ENCODE data around the gene MYO16.

The MYO16 gene

DNA sequence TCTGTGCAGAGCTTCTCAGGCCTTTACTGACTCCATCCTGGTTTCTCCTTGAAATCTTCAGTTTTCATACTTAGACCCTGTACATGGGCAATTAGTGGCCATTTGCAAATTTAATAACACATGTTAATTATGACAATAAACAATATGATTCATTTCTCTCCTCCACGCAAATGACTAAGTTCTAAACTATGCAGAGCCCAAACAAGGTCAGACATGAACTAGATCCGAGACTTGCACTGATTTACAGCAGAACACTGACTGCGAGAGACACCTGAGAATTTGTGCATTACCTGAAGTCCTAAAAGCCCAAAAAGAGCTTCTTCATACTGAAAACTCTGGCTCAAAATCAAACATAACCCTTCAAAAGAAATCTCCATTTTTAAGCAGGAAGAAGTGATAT, 521.8 kb downstream of the MYO16 start:
- DNase-seq (ENCODE audit: low read depth in 2 of 2) = no peak

DNA sequence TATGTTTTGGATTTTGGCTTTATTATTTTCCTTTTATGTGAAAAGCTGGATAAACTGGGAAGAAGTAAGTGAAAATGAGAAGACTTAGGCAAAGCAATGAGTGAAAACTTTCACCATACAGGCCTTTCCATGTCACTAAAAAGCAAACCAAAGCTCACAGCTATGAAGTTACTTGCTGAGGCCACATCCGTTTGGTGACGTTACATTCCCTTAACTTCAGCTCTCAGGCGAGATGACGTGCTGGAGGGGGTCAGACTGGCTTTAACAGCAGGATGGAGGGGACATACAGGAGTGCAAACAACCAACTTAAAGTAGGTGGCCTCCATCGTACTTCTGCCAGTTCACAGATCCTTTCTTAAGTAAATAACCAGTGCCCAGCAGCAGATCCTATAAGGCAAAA, 522.3 kb downstream of the MYO16 start:
- no peak for DNase-seq (ENCODE audit: low read depth in 2 of 2)

DNA sequence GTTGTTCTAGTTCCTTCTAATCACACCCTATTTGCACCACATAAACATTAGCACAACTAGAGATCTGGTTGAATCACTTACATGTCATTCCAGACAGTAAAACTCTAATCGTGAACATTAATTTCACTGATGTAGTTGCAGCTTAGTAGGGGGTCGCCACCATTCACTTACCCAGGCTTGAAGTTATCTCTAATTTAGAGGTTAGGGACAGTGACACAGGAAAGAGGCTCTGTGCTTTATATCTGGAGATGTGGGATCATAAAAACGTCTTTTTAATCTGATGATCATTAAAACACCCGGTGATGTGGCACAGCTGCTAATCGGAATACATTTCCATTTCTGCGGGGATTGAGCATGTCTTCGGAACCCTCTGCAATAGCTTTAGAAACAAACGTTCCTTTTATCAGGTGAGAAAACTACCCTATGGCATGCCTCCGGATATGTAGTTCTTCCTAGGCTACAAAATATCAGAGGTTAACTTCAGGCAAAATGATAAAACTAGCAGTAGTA, 523.0 kb downstream of the MYO16 start:
- DNase-seq (ENCODE audit: low read depth in 2 of 2) = no peak

DNA sequence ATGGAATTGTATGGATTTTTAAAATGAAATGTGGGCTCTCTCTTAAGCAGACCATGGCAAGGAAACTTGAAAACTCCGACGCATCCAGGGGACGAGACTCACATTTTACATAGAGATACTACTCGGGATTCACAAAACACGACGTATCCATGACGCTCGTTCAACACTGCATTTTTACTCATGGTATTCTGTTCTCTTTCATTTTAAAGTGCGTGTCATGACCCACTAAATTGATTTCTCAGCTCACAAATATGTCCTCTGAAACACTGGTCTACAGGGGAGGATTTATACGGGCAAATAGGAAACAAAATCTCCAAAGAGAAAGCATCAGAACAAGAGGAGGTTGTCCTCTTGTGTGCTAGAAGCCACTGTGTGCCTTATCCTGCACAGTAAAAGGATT, 523.5 kb downstream of the MYO16 start:
- no peak for DNase-seq (ENCODE audit: low read depth in 2 of 2)

DNA sequence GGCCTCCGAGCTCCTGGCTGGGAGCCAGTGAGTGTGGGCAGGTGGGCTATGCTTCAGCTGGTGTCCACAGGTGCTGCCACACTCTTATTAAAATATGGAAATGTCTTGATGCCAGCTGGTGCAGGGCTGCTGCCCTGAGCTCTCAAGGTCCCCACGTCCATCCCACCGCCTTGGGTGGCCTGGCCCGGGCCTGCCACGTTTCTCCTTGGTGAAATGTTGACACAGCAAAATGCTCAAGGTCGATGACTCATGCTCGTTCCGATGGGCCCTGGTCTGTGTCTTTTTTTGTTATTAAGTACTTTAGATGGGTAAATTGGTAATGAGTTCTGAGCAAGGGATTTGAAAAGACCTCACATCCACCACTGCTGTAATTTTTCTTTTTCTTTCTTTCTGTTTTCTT, 524.7 kb downstream of the MYO16 start:
- no peak for DNase-seq (ENCODE audit: low read depth in 2 of 2)

DNA sequence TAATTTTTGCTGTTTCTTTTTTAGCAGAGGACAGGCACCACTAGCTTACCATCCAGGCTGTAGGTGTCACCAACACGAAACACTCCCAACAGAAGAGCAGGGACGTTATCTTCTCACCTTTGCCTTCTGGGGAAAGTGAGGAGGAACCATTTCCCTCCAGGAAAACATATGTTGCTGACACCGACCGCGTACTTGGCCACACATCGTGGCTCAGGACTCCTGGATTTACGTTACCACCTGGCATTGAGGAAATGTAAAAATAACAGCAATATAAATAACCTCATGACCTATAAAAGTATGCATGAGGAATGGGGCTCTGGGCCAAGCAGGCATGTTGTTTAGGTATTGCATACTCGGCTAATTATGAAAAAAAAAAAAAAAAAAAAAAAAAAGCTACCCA, 525.1 kb downstream of the MYO16 start:
- DNase-seq (ENCODE audit: low read depth in 2 of 2) = no peak

DNA sequence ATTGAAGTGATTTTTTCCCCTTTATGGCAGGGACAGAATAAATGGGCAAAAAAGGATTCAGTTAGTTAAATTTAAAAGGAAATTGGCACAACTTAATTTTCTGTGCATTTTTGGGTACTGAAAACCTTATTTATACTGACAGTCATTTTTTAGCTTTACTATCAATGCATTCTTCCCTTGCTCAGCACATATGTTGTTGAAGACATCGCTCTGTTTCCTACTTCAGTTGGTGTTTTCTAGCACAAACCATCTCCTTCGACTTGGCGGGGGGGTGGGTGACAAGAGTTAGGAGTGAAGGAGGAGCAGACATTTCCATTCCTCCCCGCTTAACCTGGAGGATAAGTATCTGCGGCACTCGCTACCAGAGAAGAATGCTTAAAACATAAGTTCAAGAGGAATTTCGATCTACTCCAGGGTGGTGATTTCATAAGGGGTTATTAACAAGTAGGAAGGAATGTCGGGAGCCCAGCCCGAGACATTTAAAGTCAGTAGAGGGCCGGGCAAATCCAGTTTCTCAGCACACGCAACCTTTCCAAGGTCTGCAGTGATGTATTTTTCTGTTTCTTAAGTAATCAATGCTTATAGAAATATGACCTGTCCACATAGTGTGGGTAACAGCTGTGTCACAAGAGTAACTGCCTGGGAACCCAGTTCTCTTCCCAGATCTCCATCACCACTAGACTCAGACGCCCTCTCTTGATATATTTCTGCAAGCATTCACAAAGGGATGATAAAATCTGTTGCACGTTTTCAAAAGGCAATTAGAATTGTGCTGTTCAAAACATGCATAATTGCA, 525.8 kb downstream of the MYO16 start:
- DNase-seq (ENCODE audit: low read depth in 2 of 2) = no peak

DNA sequence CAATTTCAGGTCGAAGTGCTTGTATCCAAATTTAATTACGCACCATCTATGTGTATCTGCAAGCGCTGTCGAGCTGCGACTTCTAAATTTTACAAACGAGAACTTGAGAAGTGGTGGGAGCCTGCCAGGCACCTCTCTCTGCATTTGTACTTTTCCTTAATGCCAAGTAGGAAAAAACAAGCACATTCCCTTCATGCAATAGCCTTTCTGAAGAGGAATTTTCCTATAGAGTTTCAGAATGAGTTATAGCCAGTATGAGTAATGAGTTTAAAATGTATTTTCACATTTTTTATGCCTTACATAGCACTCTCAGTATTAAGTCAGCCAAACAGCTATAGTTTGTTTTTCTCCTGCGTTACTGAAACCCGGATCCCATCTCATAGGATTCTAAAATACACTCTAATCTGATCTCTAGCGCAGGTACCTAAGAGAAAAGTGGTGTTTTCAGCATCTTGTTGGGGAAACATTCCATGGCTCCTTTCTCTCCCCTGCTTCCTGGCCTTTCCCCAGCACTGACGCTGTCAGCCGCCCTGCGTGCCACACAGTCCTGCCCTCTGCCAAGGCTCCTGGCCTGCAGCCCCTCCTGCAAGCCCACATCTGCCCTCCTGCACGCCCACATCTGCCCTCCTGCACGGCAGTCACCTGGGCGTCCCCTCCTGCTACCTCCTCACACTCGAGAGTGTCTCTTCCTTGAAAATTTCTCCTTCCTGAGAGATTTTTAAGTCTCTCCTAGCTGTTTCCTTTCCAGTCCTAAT, 526.9 kb downstream of the MYO16 start:
- no peak for DNase-seq (ENCODE audit: low read depth in 2 of 2)

DNA sequence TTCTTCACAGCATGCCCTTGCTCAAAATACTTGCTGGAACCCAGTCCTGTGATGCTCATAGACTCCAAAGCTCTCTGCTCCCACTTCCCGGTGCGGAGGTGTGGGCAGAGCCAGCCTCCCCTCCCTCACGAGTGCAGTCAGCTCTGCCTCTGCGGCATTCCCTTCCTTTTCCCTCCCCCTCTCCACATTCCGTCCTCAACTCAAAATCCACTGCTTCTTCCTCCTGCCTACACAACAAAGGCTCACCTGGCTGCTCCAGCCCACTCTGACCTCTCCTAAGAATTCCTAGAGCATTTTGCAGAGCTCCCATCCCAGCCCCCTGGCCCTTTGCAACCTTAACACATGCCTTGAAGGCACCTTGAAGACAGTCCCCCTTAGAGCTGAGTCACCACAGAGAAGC, 527.9 kb downstream of the MYO16 start:
- no peak for DNase-seq (ENCODE audit: low read depth in 2 of 2)

DNA sequence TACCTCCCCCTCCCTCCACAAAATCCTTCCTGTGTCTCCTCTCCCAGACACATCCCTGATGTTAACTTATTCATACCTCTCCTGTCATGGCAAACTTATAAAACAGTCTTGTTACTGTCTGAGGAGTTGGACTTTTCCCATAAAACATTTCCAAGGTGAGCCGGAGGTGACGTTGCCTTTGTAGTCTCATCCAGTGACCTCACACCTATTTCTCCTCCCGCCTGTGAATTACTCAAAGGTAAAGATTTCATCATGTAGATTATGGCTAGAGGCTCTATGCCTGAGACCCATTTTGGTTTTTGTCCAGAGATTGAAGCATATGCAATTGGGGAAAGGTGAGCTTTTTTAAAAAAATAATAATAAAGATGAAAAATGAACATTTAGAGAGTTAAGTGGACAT, 529.0 kb downstream of the MYO16 start:
- no peak for DNase-seq (ENCODE audit: low read depth in 2 of 2)

DNA sequence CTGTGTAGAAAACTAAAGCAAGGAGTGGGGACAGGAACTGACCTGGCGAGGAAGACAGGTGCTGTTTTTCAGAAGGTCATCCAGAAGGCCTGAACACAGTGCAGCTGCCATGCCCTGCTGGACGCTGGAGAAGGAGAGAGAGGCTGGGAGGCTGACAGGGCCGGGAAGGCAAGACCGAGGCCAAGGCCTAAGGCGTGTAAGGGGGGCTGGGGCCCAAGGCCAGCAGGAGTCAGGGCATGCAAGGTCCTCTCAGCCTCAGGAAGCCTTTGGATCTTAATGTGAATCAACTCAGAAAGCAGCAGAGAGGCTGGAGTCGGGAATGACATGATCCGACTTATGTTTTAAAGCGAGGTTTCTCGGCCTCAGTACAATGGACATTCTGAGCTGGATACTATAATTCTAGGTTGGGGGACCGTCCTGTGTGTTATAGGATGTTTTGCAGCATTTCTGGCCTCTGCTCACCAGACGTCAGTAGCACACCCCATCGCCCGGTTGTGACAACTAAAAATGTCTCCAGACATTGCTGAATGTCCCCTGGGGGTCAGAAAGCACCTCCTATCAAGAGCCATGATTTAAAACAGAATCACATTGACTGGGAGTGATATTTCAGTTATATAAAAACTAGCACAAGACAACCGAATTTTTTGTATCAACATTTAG, 530.4 kb downstream of the MYO16 start:
- no peak for DNase-seq (ENCODE audit: low read depth in 2 of 2)

DNA sequence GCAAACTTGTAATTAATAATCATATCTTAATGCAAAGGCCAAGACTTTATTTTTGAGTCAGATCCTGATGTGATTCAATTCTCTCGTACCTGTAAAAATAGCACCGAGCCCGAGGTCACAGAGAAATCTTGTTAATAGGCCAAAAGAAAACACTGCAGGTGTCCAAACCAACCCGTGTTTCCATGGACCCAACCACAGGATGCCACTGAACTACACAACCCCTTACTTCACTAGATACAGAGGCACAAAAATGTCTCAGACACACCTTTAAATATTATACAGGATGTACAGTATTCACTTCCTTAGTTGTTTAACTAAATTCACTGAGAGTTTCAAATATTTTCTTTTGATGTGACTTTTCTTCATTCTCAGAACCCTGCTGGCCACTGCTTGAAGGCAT, 530.9 kb downstream of the MYO16 start:
- no peak for DNase-seq (ENCODE audit: low read depth in 2 of 2)

DNA sequence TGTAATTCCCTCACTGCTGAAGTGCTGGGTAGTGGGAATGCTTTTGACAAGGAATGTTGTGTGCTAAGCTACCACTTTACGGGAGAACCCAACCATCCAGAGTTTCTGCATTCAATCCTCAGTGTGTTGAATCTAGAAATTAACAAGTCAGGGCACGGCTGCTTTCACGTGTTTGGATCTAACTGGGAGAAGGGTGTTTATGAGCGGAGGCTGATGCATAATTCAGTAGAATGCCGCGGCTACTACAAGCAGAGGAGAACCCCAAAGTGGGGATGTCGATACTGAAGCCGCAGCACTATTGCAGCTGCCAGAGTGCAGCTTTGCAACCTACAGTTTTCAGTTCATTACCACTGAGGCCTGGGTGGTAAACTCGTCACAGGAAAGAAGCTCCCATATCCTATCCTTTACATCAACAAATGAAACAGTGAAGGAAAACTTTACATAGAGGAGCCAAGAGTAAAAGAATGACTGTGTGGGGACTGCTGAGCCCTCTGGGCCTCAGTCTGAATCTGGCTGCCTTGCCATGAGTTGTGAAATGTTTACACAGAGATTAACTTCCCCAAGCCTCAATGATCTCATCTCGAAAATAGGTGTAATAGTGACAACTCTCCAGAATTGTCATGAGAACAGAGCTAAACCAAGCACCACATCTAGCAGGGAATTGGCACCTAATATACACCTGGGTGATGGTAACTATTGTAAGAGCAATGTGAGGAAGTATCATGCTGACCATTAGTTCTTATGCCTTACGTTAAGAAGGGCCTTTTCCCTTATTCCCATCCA, 531.7 kb downstream of the MYO16 start:
- DNase-seq (ENCODE audit: low read depth in 2 of 2) = no peak

DNA sequence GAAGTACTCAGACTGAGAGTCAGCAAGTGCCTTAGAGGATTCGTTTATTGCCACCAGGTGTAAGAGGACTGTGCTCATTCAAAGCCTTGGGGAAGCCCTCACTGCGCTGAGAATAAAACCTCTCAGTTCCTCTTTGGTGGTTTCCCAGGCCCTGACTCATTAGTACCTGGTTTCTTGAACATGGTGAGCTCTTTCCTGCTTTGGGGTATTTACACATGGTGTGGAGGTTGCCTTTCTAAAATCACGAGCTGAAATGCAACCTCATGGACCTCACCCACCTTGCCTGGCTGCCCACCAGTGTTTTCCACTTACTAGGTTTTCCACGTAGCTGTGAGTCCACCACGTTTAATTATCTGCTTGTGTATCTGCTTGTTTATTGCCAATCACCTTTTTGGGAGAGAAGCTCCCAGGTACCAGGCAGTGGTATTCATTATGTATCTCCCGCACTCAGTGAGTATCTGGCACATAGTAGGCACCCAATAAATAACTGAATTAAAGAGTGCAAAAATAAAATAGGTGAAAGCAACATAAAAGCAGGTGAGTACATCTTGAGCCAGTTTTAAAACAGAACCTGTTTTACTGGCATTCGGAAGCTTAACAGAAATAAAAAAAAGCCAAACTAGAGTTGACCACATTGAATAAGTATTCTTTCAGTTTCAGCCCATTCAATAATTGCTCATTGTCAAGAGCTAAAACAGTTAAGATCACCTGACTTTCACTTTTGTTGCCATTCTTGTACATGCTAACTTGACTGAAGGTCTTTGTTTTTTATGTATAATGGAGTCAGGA, 533.0 kb downstream of the MYO16 start:
- DNase-seq (ENCODE audit: low read depth in 2 of 2) = no peak

DNA sequence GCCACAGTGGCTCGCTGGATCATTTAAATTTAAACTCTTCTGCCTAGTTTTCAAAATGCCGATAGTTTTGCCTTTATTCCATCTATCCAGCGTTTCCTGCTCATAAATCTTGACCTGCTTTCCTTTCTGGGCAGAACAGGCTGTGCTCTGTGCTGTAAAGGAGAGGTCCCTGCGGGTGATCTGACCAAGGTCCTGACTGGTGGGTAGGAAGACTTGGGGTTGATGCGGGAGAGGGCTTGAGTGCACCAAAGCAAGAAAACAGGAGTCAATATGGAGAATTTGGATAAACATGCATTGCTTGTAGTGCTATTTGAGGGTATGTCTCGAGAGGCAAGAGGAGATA, 533.6 kb downstream of the MYO16 start:
- no peak for DNase-seq (ENCODE audit: low read depth in 2 of 2)

DNA sequence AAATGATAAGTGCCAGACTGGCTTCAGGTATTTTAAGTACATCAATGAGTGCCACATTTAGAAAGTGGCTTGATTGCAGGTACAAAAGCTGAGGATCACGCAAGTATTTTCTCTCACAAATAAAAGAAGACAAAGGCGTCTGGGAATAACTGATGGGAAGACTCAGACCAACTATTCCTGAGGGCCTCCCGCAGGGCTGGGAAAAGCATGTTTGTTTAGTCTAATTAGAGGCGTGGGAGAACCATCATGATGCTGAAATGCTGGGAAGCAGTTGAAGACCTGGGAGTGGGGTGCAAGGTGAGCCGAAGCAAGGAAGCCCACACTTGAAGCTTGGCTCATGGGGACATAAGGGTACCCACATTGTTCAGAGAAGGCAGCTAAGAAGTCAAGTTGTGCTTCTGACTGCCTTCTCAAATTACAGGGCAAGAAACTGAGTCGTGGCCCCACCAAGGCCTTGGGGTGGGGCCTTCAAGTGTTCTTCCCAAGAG, 536.0 kb downstream of the MYO16 start:
- DNase-seq (ENCODE audit: low read depth in 2 of 2) = no peak

DNA sequence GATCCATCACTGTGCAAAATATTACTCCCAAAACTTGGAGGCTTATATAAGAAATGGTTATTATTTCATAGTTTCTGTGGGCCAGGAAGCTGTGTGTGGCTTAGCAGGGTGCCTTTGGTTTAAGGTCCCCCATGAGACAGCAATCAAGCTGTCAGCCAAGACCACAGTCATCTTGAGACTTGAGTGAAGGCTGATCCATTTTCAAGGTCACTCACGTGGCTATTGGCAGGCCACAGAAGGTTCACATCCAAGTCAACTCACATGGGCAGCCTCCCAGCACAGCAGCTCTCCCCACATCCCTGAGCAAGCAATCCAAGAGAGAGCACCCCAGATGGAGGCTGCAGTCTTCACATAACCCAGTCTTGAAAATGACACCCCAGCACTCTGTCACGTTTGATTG, 537.4 kb downstream of the MYO16 start:
- DNase-seq (ENCODE audit: low read depth in 2 of 2) = no peak

DNA sequence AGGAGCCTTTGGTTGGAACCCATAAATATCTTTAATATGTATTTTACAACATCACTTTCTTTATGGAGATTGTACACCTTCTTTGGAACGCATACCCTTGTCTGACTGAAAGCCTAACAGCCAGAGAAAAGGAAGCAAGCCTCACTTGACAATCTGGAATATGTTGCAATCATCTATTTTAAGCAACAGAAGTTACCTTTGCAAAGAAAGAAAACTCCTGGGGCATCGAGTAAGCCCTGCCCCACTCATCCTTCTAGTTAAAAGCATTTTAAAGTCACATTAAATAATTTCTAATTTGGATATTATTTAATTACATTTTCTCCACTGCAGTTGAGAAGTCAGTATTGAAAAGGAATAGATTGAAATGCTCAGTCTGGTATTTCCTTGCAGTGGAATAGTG, 542.7 kb downstream of the MYO16 start:
- DNase-seq (ENCODE audit: low read depth in 2 of 2) = no peak

DNA sequence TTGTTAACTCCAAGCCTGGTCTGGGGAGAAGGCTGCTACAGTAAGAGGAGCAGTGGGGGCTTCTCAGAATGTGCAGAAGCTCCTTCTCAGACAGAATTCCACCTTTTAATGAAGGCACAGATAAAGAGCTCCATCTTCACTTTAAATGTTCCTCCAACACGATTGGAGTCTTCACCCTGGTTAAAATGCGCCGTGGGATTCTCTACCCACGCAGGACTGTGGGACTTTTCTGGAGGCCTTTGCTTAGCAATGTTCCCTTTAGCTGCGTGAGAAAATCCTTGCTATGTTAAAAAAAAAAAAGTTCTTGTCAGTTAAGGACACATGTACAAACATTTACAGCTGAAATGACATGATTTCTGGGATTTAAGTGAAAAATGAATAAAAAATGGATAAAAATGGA, 546.3 kb downstream of the MYO16 start:
- no peak for DNase-seq (ENCODE audit: low read depth in 2 of 2)

DNA sequence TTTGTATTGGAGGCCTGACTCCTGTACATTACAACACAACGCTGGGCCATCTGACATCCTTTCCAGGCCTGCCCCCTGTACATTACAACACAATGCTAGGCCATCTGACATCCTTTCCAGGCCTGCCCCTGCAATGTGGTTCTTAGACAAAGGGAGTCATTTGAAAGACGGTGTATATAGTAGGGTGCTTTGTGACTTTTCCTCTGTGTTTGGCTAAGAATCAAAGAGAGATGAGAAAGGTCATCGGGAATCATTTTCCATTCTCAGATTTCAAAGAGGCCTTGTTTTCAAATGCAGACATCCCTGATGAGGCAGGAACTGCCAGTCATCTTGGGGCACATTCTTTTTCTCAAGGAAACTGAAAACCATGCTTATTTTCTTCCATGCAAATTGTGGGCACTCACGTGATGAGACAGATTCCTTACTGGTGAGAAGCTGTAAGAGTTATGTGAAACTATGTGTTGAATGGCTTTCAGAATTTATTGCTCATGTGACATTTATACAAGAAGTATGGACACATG, 551.6 kb downstream of the MYO16 start:
- DNase-seq (ENCODE audit: low read depth in 2 of 2) = no peak
